HL-60 (cell line): ENCODE data around the gene ANP32B.

Experiments used
- DNase-seq, 2 experiments: peaks; one replicate each; pipeline ENCODE4 v3.0.0-alpha.2; 2010 to 2020; ENCODE audit warnings: low read depth in 1 of 2, low spot score in 1 of 2
- H3K27ac ChIP-seq: fragments of 250-450 bp; sonication (Bioruptor Pico); replicated peaks from 2 replicates; pipeline ENCODE4 v1.5.1; 2020; ENCODE audit warnings: mild to moderate bottlenecking, moderate library complexity
- H3K27me3 ChIP-seq: fragments of 250-450 bp; sonication (Bioruptor Pico); 2 replicates; pipeline ENCODE4 v1.5.1; 2021; ENCODE audit warnings: mild to moderate bottlenecking, moderate library complexity; ENCODE audit not compliant: insufficient read depth, poor library complexity, severe bottlenecking
- H3K4me3 ChIP-seq: replicated peaks from 2 replicates; pipeline ENCODE4 v1.5.1; 2011; ENCODE audit warnings: mild to moderate bottlenecking, control low read depth, low read length; ENCODE audit not compliant: insufficient read depth
- GABPA ChIP-seq: IDR thresholded peaks from 2 replicates; pipeline ENCODE4 v1.6.1; 2012; ENCODE audit warnings: low read depth
- POLR2AphosphoS5 ChIP-seq: IDR thresholded peaks from 2 replicates; pipeline ENCODE4 v1.6.1; 2012; ENCODE audit warnings: low read depth
- SPI1 ChIP-seq: IDR thresholded peaks from 2 replicates; pipeline ENCODE4 v1.6.1; 2012; ENCODE audit warnings: low read depth, mild to moderate bottlenecking, borderline replicate concordance
- TF ChIP-seq, protein P1 (sequence below): IDR thresholded peaks from one replicate; pipeline ENCODE4 v1.5.1; 2011; ENCODE audit warnings: low read length, control low read depth, inconsistent platforms; ENCODE audit not compliant: insufficient read depth
- TF ChIP-seq, protein P2 (sequence below): IDR thresholded peaks from 2 replicates; pipeline ENCODE4 v1.6.1; 2012; ENCODE audit warnings: low read depth; ENCODE audit not compliant: insufficient replicate concordance

The ANP32B gene

DNA sequence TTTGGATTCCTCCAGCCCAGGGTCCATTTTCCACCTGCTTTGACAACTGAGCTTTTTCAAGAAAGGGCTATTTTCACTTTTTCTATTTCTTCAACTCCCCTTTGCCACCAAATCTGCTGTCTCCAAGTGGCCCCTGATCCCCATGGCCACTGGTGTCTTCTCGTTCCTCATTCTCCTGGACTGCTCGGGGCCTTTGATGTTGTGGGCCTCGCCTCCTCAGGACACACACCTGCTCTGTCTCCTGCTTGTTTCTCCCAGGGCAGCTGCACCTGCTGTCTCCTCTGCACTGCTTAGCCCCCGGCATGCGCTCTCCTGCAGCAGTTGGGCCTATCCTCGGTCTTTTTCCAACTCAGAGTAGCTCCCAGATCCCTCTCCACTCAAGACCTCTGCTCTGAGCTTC lies 57.1 kb downstream of the ANP32B start:
- no peak for DNase-seq
- Histone ChIP-seq H3K27ac (no peak overlapping the region), H3K27me3 (no peaks in the 10 kb centered on the region), H3K4me3 (no peak overlapping the region)
- TF ChIP-seq, protein P1, sequence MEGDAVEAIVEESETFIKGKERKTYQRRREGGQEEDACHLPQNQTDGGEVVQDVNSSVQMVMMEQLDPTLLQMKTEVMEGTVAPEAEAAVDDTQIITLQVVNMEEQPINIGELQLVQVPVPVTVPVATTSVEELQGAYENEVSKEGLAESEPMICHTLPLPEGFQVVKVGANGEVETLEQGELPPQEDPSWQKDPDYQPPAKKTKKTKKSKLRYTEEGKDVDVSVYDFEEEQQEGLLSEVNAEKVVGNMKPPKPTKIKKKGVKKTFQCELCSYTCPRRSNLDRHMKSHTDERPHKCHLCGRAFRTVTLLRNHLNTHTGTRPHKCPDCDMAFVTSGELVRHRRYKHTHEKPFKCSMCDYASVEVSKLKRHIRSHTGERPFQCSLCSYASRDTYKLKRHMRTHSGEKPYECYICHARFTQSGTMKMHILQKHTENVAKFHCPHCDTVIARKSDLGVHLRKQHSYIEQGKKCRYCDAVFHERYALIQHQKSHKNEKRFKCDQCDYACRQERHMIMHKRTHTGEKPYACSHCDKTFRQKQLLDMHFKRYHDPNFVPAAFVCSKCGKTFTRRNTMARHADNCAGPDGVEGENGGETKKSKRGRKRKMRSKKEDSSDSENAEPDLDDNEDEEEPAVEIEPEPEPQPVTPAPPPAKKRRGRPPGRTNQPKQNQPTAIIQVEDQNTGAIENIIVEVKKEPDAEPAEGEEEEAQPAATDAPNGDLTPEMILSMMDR: no peak
- TF ChIP-seq GABPA (no peak), SPI1 (no peak), POLR2AphosphoS5 (no peak)
- TF ChIP-seq, protein P2, sequence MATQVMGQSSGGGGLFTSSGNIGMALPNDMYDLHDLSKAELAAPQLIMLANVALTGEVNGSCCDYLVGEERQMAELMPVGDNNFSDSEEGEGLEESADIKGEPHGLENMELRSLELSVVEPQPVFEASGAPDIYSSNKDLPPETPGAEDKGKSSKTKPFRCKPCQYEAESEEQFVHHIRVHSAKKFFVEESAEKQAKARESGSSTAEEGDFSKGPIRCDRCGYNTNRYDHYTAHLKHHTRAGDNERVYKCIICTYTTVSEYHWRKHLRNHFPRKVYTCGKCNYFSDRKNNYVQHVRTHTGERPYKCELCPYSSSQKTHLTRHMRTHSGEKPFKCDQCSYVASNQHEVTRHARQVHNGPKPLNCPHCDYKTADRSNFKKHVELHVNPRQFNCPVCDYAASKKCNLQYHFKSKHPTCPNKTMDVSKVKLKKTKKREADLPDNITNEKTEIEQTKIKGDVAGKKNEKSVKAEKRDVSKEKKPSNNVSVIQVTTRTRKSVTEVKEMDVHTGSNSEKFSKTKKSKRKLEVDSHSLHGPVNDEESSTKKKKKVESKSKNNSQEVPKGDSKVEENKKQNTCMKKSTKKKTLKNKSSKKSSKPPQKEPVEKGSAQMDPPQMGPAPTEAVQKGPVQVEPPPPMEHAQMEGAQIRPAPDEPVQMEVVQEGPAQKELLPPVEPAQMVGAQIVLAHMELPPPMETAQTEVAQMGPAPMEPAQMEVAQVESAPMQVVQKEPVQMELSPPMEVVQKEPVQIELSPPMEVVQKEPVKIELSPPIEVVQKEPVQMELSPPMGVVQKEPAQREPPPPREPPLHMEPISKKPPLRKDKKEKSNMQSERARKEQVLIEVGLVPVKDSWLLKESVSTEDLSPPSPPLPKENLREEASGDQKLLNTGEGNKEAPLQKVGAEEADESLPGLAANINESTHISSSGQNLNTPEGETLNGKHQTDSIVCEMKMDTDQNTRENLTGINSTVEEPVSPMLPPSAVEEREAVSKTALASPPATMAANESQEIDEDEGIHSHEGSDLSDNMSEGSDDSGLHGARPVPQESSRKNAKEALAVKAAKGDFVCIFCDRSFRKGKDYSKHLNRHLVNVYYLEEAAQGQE: no peak

DNA sequence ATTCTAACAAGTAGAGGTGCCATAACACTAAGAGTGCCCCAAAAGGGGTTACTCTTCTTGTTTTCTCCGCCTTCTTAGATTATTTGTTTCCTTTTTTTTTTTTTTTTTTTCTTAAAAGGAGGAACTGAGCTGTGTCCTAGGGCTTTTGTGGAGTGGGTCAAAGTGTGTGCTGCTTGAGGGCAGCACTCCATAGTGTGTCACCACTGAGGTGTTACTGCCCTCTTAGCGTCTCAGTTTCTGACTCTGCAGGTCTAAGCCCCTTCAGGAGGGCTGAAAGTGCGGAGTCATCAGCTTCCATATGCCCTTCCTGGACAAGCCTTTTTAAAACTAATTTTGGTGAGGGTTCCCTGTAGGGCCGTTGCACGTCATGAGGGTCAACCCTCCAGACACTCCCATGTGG lies 60.8 kb downstream of the ANP32B start:
- peak overlapping the region; percentile 34; the same call in 1 of the 2 replicates for H3K27ac ChIP-seq
- H3K27me3 ChIP-seq: no peaks in the 10 kb centered on the region
- no peak overlapping the region for H3K4me3 ChIP-seq
- TF ChIP-seq, protein P1: no peak
- peak; percentile 72; the same call in 1 of the 2 replicates for TF ChIP-seq SPI1
- peak in 1 of 2 experiments; percentile 26 for DNase-seq

DNA sequence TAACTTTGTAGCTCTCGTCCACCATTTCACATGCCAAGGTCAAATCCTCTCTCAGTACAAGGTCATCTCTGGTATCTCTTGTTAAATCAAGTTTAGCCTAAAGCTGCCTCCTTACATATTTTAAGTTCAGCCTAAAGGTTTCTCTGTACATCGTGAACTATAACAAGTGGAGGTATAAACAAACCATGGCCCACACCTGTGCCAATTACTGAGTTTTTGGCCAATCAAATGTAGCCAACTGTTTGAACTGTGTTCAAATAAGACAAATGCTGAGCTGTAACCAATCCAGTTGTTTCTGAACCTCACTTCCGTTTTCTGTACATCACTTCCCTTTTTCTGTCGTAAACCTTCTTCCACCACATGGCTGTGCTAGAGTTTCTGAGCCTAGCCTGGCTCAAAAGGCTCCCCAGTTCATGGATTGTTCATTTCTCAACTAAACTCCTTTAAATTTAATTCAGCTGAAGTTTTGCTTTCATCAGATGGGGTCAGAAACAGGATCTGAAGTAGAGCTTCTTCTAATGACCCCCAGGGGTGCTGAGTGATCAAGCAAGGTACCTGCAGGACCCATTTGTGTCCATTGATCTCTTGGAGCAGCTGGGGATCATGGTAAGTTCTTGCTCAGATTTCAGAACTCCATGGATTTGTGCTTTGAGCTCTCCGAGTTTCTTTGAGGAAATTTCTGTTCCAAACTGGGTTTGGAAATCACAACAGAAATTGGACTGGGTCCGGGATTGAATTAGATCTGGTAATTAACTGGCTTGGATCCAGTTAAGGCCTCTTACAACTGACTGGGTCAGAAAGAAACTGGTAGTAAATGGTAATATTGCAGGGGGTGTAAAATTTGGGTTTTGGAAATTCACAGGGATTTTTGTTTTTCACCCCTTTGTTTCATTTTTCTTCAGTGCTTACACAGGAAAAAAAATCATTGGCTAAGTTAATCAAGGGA lies 62.4 kb downstream of the ANP32B start:
- peak; percentile 80 to 88 for DNase-seq
- Histone ChIP-seq H3K4me3 (peak overlapping the region; percentile 52), H3K27ac (peak overlapping the region; percentile 92)

More for the DNA sequence above, 62.4 kb downstream of the ANP32B start:
- H3K27me3 ChIP-seq: no peaks in the 10 kb centered on the region
- TF ChIP-seq, protein P1: no peak
- TF ChIP-seq, protein P2: peak; percentile 65
- TF ChIP-seq POLR2AphosphoS5 (peak; percentile 86), GABPA (peak; percentile 73), SPI1 (peak; percentile 100)
